H1 (cell line): Measurements from ENCODE around the gene ABHD12B. TPM values are rescaled to one million over a fixed set of nuclear protein-coding genes. Genes with fewer than 3 reads are reported as not detected.

Source experiments
- CTCF ChIA-PET: fragments of 300-600 bp; sonication (Branson Sonifier 250); formaldehyde crosslinking; loops from one replicate; lab custom pipeline; 2021; ENCODE audit not compliant: partially characterized antibody; lab: Charles Lee
- POLR2A ChIA-PET: fragments of 300-600 bp; sonication (Branson Sonifier 250); formaldehyde crosslinking; loops from one replicate; lab custom pipeline; 2021; ENCODE audit warnings: inconsistent platforms; ENCODE audit not compliant: partially characterized antibody; lab: Charles Lee
- DNase-seq, 2 experiments: peaks; one replicate each; pipeline versions ENCODE4 v3.0.0 to v3.0.0-alpha.2; 2010 to 2022; ENCODE audit warnings: low spot score in 2 of 2, low read depth in 1 of 2, mixed read lengths in 1 of 2
- FAIRE-seq: peaks from 2 replicates; lab custom pipeline; 2011; peaks lifted over from hg19 to GRCh38; lab: Jason Lieb, UNC
- H2AFZ ChIP-seq: 2 replicates; pipeline ENCODE4 v1.8.1; 2012; ENCODE audit warnings: low read length, inconsistent platforms
- H2AK5ac ChIP-seq: 2 replicates; pipeline ENCODE4 v1.6.1; 2013; ENCODE audit warnings: low read depth, low read length
- H2BK120ac ChIP-seq: replicated peaks from 2 replicates; pipeline ENCODE3; 2013; ENCODE audit warnings: low read depth, low read length, inconsistent platforms
- H2BK12ac ChIP-seq: 2 replicates; pipeline ENCODE4 v1.6.1; 2013; ENCODE audit warnings: low read depth, low read length
- H2BK15ac ChIP-seq: 2 replicates; pipeline ENCODE4 v1.6.1; 2013; ENCODE audit warnings: low read length
- H2BK20ac ChIP-seq: 2 replicates; pipeline ENCODE4 v1.6.1; 2013; ENCODE audit warnings: low read length
- H2BK5ac ChIP-seq: 2 replicates; pipeline ENCODE4 v1.6.1; 2013; ENCODE audit warnings: low read depth, low read length
- H3K14ac ChIP-seq: 2 replicates; pipeline ENCODE4 v1.6.1; 2013; ENCODE audit warnings: inconsistent platforms; ENCODE audit not compliant: insufficient read length
- H3K18ac ChIP-seq: 2 replicates; pipeline ENCODE4 v1.6.1; 2013; ENCODE audit warnings: low read length; ENCODE audit errors: extremely low read depth
- H3K23ac ChIP-seq: 2 replicates; pipeline ENCODE4 v1.6.1; 2013; ENCODE audit warnings: inconsistent platforms; ENCODE audit not compliant: insufficient read length
- H3K23me2 ChIP-seq: 2 replicates; pipeline ENCODE4 v1.6.1; 2013; ENCODE audit warnings: low read depth, low read length
- H3K27ac ChIP-seq: 2 replicates; pipeline ENCODE4 v1.6.1; 2011; ENCODE audit warnings: low read depth, low read length, inconsistent platforms
- H3K27me3 ChIP-seq, 4 experiments: replicated peaks in 1 of 4; 1 replicate in 1 of 4; 2 replicates in 3 of 4; pipeline versions ENCODE4 v1.6.1 to v1.8.1; 2011 to 2013; ENCODE audit warnings: low read length in 3 of 4, mild to moderate bottlenecking in 3 of 4, inconsistent platforms in 2 of 4, mixed read lengths in 2 of 4, moderate library complexity in 1 of 4; ENCODE audit not compliant: control insufficient read depth in 3 of 4, insufficient read depth in 3 of 4; ENCODE audit errors: extremely low read depth in 1 of 4
- H3K36me3 ChIP-seq, 4 experiments: 2 replicates each; pipeline versions ENCODE4 v1.6.1 to v1.8.1; 2011 to 2013; ENCODE audit warnings: mild to moderate bottlenecking in 4 of 4, low read length in 3 of 4, moderate library complexity in 2 of 4, control low read depth in 1 of 4, inconsistent platforms in 1 of 4; ENCODE audit not compliant: insufficient read depth in 4 of 4, control insufficient read depth in 2 of 4
- H3K4ac ChIP-seq: replicated peaks from 2 replicates; pipeline ENCODE3; 2013; ENCODE audit warnings: low read length, low read depth, mixed read lengths, inconsistent platforms; ENCODE audit not compliant: insufficient read length
- H3K4me1 ChIP-seq, 4 experiments: replicated peaks in 1 of 4; 1 replicate in 1 of 4; 2 replicates in 3 of 4; pipeline versions ENCODE4 v1.6.1 to v1.8.1; 2011 to 2013; ENCODE audit warnings: low read length in 3 of 4, inconsistent platforms in 2 of 4, mixed read lengths in 1 of 4; ENCODE audit not compliant: insufficient read depth in 4 of 4, control insufficient read depth in 3 of 4
- H3K4me2 ChIP-seq, 2 experiments: 2 replicates each; pipeline versions ENCODE4 v1.6.1 to v1.8.1; 2011 to 2013; ENCODE audit warnings: low read depth in 2 of 2, low read length in 2 of 2, control low read depth in 1 of 2, inconsistent platforms in 1 of 2, mild to moderate bottlenecking in 1 of 2; ENCODE audit not compliant: insufficient read depth in 1 of 2
- H3K4me3 ChIP-seq, 4 experiments: fragments of 200-600, 300-600 bp in 1 of 4; sonication (generic), shearing (Covaris generic), sonication (Bioruptor Twin) in 1 of 4; 2 replicates each; pipeline versions ENCODE4 v1.5.1 to v1.8.1; 2011 to 2016; ENCODE audit warnings: low read length in 4 of 4, low read depth in 3 of 4, control low read depth in 2 of 4, inconsistent platforms in 2 of 4, mild to moderate bottlenecking in 2 of 4, mixed read lengths in 1 of 4, moderate library complexity in 1 of 4; ENCODE audit not compliant: insufficient read depth in 2 of 4; ENCODE audit errors: extremely low read depth in 1 of 4
- H3K56ac ChIP-seq: replicated peaks from 2 replicates; pipeline ENCODE3; 2013; ENCODE audit warnings: low read depth, mild to moderate bottlenecking, mixed read lengths, low read length, inconsistent platforms; ENCODE audit not compliant: insufficient read length
- H3K79me1 ChIP-seq: 2 replicates; pipeline ENCODE4 v1.6.1; 2013; ENCODE audit warnings: low read depth, low read length, control low read depth
- H3K79me2 ChIP-seq, 2 experiments: 2 replicates each; pipeline versions ENCODE4 v1.6.1 to v1.8.1; 2012 to 2013; ENCODE audit warnings: low read length in 2 of 2, mild to moderate bottlenecking in 2 of 2, inconsistent platforms in 1 of 2; ENCODE audit not compliant: insufficient read depth in 2 of 2, control insufficient read depth in 1 of 2
- H3K9ac ChIP-seq, 4 experiments: replicated peaks in 1 of 4; 1 replicate in 1 of 4; 2 replicates in 3 of 4; pipeline versions ENCODE4 v1.6.1 to v1.8.1; 2011 to 2013; ENCODE audit warnings: low read depth in 3 of 4, low read length in 3 of 4, control low read depth in 2 of 4, mild to moderate bottlenecking in 2 of 4, moderate library complexity in 2 of 4, inconsistent platforms in 1 of 4; ENCODE audit errors: extremely low read depth in 1 of 4
- H3K9me3 ChIP-seq, 2 experiments: 2 replicates each; pipeline versions ENCODE4 v1.6.1 to v1.8.1; 2012 to 2013; ENCODE audit warnings: mild to moderate bottlenecking in 2 of 2, moderate library complexity in 2 of 2, control low read depth in 1 of 2, inconsistent platforms in 1 of 2, low read depth in 1 of 2, low read length in 1 of 2, mixed read lengths in 1 of 2; ENCODE audit not compliant: insufficient read depth in 2 of 2
- H4K20me1 ChIP-seq, 2 experiments: replicated peaks in 1 of 2; 2 replicates each; pipeline versions ENCODE3 to v1.8.1; 2011 to 2013; ENCODE audit warnings: inconsistent platforms in 2 of 2, low read length in 2 of 2, mild to moderate bottlenecking in 1 of 2; ENCODE audit not compliant: insufficient read depth in 2 of 2, control insufficient read depth in 1 of 2
- H4K5ac ChIP-seq: 2 replicates; pipeline ENCODE4 v1.6.1; 2013; ENCODE audit warnings: low read length, low read depth, mixed read lengths, inconsistent platforms; ENCODE audit not compliant: insufficient read length
- H4K8ac ChIP-seq: 2 replicates; pipeline ENCODE4 v1.8.0; 2013; ENCODE audit warnings: mild to moderate bottlenecking, moderate library complexity, low read length, inconsistent platforms; ENCODE audit not compliant: insufficient read depth; ENCODE audit errors: extremely low read depth
- H4K91ac ChIP-seq: replicated peaks from 2 replicates; pipeline ENCODE3; 2013; ENCODE audit warnings: low read length, mixed read lengths, inconsistent platforms; ENCODE audit not compliant: insufficient read length
- ASH2L ChIP-seq: fragments of 200-600, 300-600 bp; sonication (generic); IDR thresholded peaks from one replicate; pipeline ENCODE4 v1.7.1; 2017; ENCODE audit warnings: low read length
- BACH1 ChIP-seq: IDR thresholded peaks from 2 replicates; pipeline ENCODE4 v1.6.1; 2012; ENCODE audit warnings: low read length, improper control_type of control experiment
- EZH2 ChIP-seq: fragments of 200-600 bp; sonication (generic); IDR thresholded peaks from 2 replicates; pipeline ENCODE4 v1.7.1; 2012; ENCODE audit warnings: low read depth, mild to moderate bottlenecking, moderate library complexity, low read length, inconsistent platforms; ENCODE audit not compliant: severe bottlenecking
- PHF8 ChIP-seq: fragments of 200-600 bp; sonication (generic); conservative IDR thresholded peaks from 2 replicates; pipeline ENCODE4 v1.7.1; 2012; ENCODE audit warnings: low read depth, mild to moderate bottlenecking, inconsistent platforms, low read length, moderate library complexity
- RFX5 ChIP-seq: IDR thresholded peaks from 2 replicates; pipeline ENCODE4 v1.6.1; 2011; ENCODE audit warnings: low read depth, low read length, improper control_type of control experiment, borderline replicate concordance
- SAP30 ChIP-seq: fragments of 300-600 bp; sonication (generic); IDR thresholded peaks from 2 replicates; pipeline ENCODE4 v1.7.1; 2012; ENCODE audit warnings: low read length, moderate library complexity, mild to moderate bottlenecking, inconsistent platforms; ENCODE audit not compliant: insufficient read depth, insufficient replicate concordance
- SIN3A ChIP-seq, 2 experiments: IDR thresholded peaks in 1 of 2; conservative IDR thresholded peaks in 1 of 2; 2 replicates each; pipeline ENCODE4 v1.6.1; 2011 to 2012; ENCODE audit warnings: low read length in 2 of 2, improper control_type of control experiment in 1 of 2, low read depth in 1 of 2, mild to moderate bottlenecking in 1 of 2
- SUZ12 ChIP-seq: fragments of 200-600 bp; sonication (generic); IDR thresholded peaks from 2 replicates; pipeline ENCODE4 v1.6.1; 2012; ENCODE audit warnings: mild to moderate bottlenecking, inconsistent platforms, low read length, moderate library complexity, mixed read lengths
- TAF1 ChIP-seq: IDR thresholded peaks from 2 replicates; pipeline ENCODE4 v1.6.1; 2011; ENCODE audit warnings: mild to moderate bottlenecking, low read depth, low read length
- WGBS, 2 experiments: shearing (Covaris generic) in 1 of 2; methylation state at CpG; one replicate each; pipeline versions ENCODE4 v1.1.6 to v1.1.7; 2013 to 2015; ENCODE audit warnings: low lambda C conversion rate in 2 of 2, mixed read lengths in 2 of 2, inconsistent platforms in 1 of 2, low coverage in 1 of 2, missing lambda C conversion rate in 1 of 2; ENCODE audit not compliant: insufficient replicate concordance in 2 of 2, insufficient coverage in 1 of 2, insufficient read length in 1 of 2; ENCODE audit errors: extremely low coverage in 1 of 2, missing lambda C conversion rate in 1 of 2; 5-methylcytosine and 5-hydroxymethylcytosine counted together
- polyA plus RNA-seq, 7 experiments: library from polyadenylated mRNA; depleted of rRNA in 3 of 7; stranded (reverse) in 5 of 7; unstranded in 2 of 7; fragments of >200 nt in 5 of 7; fragments of 200-250 nt in 2 of 7; gene quantifications; 1 replicate in 5 of 7; 2 replicates in 1 of 7; 4 replicates in 1 of 7; pipeline versions ENCODE4 v1.2.1 to v1.2.3, GENCODE V29; 2011 to 2013; ENCODE audit warnings: missing spikeins in 2 of 7, mixed read lengths in 2 of 7
- total RNA-seq: library from RNA; stranded (reverse); fragmentation: NEBNext Ultra II Directional; extraction: Animal tissue kit (Norgen Biotek cat#: 25700); gene quantifications from 2 replicates; pipeline ENCODE4 v1.2.1, GENCODE V29; 2021

The ABHD12B gene
- total and polyA plus RNA-seq, 2 of the 8 experiments (the other 6 are each of a cell fraction or from before 2014, with no cell fraction given), result 4.0 to 102 TPM

GRCh38 chr14:50830044-50830931 lies 41.6 kb upstream of the ABHD12B start:
- Histone ChIP-seq H3K4ac (no peak overlapping the region), H3K9me3 (no peaks in the 10 kb centered on the region), H4K91ac (peak overlapping the region; percentile 48), H3K4me3 (peak overlapping the region; percentile 70 to 89 (median 76)), H3K79me2 (peaks cover 0 to 32% of the 10 kb centered on the region in 2 experiments; a peak in 2 of 4 replicates), H3K23ac (no peak overlapping the region), H2AK5ac (no peak overlapping the region), H2BK12ac (0 out of 2 replicates have a peak overlapping the region, but pooled peaks have one; percentile 28), H3K4me1 (peaks cover 0 to 13% (median 7%) of the 10 kb centered on the region in 4 experiments; a peak in 5 of 7 replicates), H2BK5ac (peak overlapping the region; percentile 29; the same call in 1 of the 2 replicates), H3K27me3 (peaks cover 5 to 57% (median 37%) of the 10 kb centered on the region in 4 experiments), H4K8ac (peak overlapping the region; percentile 76; the same call in 1 of the 2 replicates), H4K5ac (peak overlapping the region; percentile 41), H2BK15ac (no peak overlapping the region; the same call in 1 of the 2 replicates), H3K79me1 (no peaks in the 10 kb centered on the region), H4K20me1 (peaks cover 15 to 19% of the 10 kb centered on the region in 2 experiments), H2BK120ac (no peak overlapping the region), H3K36me3 (no peaks in the 10 kb centered on the region), H2AFZ (no peak overlapping the region; the same call in 1 of the 2 replicates), H3K4me2 (peak overlapping the region; percentile 85 to 96), H3K27ac (peak overlapping the region; percentile 61; the same call in 1 of the 2 replicates), H3K56ac (peak overlapping the region; percentile 67), H3K23me2 (peaks cover 17% of the 10 kb centered on the region), H3K18ac (peak overlapping the region; percentile 75; the same call in 1 of the 2 replicates), H3K14ac (no peak overlapping the region), H2BK20ac (no peak overlapping the region), H3K9ac (peak overlapping the region in 3 of 4 experiments; percentile 56 to 76 (median 70); a peak in 5 of 7 replicates)
- 2% methylated on average over 46 of the region's 93 CpGs; no CpG with 5 or more reads in 1 of the 2 experiments for WGBS, 2 experiments
- peak in 1 of 2 experiments; percentile 81 for DNase-seq
- ChIA-PET CTCF (interaction anchor here (1.0 to 3.2 kb wide), 6 partner anchors 8 to 54 kb away, joined by 3 to 9 read pairs (median 6); no protein-coding TSS in a partner anchor), POLR2A (interaction anchor here (0.9 to 3.9 kb wide), 10 partner anchors 8 to 160 kb away, joined by 3 to 23 read pairs (median 4); partner anchors contain the start of gene ABHD12B)
- FAIRE-seq, result no peak
- peak in 1 of 2 experiments; percentile 56; a peak in 1 of 4 replicates for TF ChIP-seq SIN3A (conservative IDR thresholded peaks at IDR 0.05 in 1 of 2, IDR thresholded peaks at IDR 0.05 in 1 of 2; ENCODE audit: low read depth in 1 of 2, low read length in 2 of 2)
- TF ChIP-seq SAP30, result peak; percentile 24
- TF ChIP-seq ASH2L, result peak; percentile 65
- TF ChIP-seq SUZ12, result peak; percentile 63
- 0 out of 2 replicates have a peak, but pooled peaks have one; percentile 10 for TF ChIP-seq BACH1
- peak; percentile 48; the same call in 1 of the 2 replicates for TF ChIP-seq TAF1
- TF ChIP-seq PHF8, result no peak
- no peak for TF ChIP-seq RFX5
- peak; percentile 55 for TF ChIP-seq EZH2
